Thoracic aorta (tissue), 2 donors: ENCODE data around the gene TYK2. TPM values are rescaled to one million over a fixed set of nuclear protein-coding genes. Genes with fewer than 3 reads are reported as not detected.

Source experiments
- ATAC-seq: fragments of 150-250 bp; one replicate; pipeline ENCODE4 v1.8.0; 2017; ENCODE audit warnings: low read depth; ENCODE audit not compliant: insufficient number of reproducible peaks, low FRiP score
- DNase-seq: peaks from one replicate; pipeline ENCODE4 v3.0.0-alpha.2; 2020; ENCODE audit warnings: low spot score
- H3K27ac ChIP-seq, 2 donors: fragments of 200-600 bp; sonication (generic); 1 replicate in 1 of 2; 2 replicates in 1 of 2; pipeline ENCODE4 v1.5.1; 2016; ENCODE audit warnings: mild to moderate bottlenecking in 2 of 2, moderate library complexity in 2 of 2
- H3K27me3 ChIP-seq: fragments of 200-600 bp; sonication (generic); replicated peaks from 2 replicates; pipeline ENCODE4 v1.6.0; 2016; ENCODE audit warnings: mild to moderate bottlenecking; ENCODE audit not compliant: insufficient read depth
- H3K36me3 ChIP-seq: fragments of 200-600 bp; sonication (generic); one replicate; pipeline ENCODE4 v1.5.1; 2016
- H3K4me1 ChIP-seq, 2 donors: fragments of 200-600 bp; sonication (generic); 1 replicate in 1 of 2; 2 replicates in 1 of 2; pipeline versions ENCODE4 v1.5.1 to v1.6.0; 2016; ENCODE audit warnings: low read depth in 2 of 2, mild to moderate bottlenecking in 1 of 2; ENCODE audit not compliant: control insufficient read depth in 1 of 2
- H3K4me3 ChIP-seq: fragments of 200-600 bp; sonication (generic); 2 replicates; pipeline ENCODE4 v1.5.1; 2016; ENCODE audit warnings: mild to moderate bottlenecking
- H3K9me3 ChIP-seq: fragments of 200-600 bp; sonication (generic); 2 replicates; pipeline ENCODE4 v1.5.1; 2016
- total RNA-seq, 2 donors: library from RNA; depleted of rRNA; stranded (reverse); fragments of >200 nt; gene quantifications; one replicate each; pipeline versions ENCODE4 v1.1.0 to v1.2.3, GENCODE V29; 2016
- TF ChIP-seq, protein P1 (sequence below): fragments of 200-600 bp; sonication (generic); IDR thresholded peaks from one replicate; pipeline ENCODE4 v1.5.1; 2019; ENCODE audit warnings: antibody characterized with exemption

TYK2 gene
- total RNA-seq, 2 donors from 2014 or later = 79.3 to 96.7 TPM

DNA sequence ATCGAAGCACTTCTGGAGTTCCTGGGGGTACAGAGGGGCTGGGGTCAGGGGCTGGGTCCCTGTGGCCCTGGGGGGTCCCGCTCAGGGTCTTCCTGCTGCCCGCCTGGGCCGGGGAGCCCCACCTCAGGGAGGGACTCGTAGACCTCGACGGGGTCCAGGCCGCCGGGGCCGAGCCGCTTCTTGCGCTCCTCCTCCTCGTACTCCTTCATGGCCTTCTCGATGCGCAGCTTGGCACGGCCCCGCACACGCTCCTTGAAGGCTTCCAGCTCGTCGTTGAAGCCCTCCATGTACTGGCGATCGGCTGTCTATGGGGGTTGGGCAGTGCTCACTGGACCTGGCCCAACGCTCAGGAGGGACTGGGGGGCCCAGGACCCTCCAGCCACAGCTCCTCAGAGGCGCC lies 12.8 kb upstream of the TYK2 start:
- TF ChIP-seq, protein P1, sequence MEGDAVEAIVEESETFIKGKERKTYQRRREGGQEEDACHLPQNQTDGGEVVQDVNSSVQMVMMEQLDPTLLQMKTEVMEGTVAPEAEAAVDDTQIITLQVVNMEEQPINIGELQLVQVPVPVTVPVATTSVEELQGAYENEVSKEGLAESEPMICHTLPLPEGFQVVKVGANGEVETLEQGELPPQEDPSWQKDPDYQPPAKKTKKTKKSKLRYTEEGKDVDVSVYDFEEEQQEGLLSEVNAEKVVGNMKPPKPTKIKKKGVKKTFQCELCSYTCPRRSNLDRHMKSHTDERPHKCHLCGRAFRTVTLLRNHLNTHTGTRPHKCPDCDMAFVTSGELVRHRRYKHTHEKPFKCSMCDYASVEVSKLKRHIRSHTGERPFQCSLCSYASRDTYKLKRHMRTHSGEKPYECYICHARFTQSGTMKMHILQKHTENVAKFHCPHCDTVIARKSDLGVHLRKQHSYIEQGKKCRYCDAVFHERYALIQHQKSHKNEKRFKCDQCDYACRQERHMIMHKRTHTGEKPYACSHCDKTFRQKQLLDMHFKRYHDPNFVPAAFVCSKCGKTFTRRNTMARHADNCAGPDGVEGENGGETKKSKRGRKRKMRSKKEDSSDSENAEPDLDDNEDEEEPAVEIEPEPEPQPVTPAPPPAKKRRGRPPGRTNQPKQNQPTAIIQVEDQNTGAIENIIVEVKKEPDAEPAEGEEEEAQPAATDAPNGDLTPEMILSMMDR = no peak
- no peak for ATAC-seq

DNA sequence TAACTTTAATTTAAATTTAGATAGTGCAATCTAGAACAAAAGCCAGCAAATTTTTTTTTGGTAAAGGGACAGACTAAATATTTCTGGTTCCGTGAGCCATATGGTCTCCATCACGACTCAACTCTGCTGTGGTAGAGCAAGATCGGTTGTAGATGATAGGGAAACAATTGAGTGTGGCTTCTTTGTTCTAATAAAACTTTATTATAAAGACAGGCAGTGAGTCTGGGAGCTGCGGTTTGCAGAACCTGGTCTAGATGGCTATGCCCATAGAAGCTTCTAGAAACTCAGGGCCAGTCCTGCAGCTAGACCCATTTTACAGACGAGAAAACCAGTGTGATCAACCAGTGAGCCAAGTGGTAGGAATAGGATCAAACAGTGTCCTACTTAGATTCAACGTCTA lies 11.7 kb upstream of the TYK2 start:
- Histone ChIP-seq H3K27me3 (no peaks in the 10 kb centered on the region), H3K9me3 (no peaks in the 10 kb centered on the region), H3K4me3 (no peak overlapping the region), H3K27ac (no peak overlapping the region), H3K36me3 (peaks cover 37% of the 10 kb centered on the region), H3K4me1 (no peaks in the 10 kb centered on the region)
- ATAC-seq (no peak), DNase-seq (no peak)
- TF ChIP-seq, protein P1 = no peak

More for the DNA sequence above, 12.8 kb upstream of the TYK2 start:
- H3K9me3 ChIP-seq = no peaks in the 10 kb centered on the region
- H3K36me3 ChIP-seq = peaks cover 37% of the 10 kb centered on the region
- DNase-seq = no peak
- no peak overlapping the region for H3K27ac ChIP-seq
- no peaks in the 10 kb centered on the region for H3K27me3 ChIP-seq
- no peak overlapping the region for H3K4me3 ChIP-seq
- H3K4me1 ChIP-seq = no peaks in the 10 kb centered on the region

DNA sequence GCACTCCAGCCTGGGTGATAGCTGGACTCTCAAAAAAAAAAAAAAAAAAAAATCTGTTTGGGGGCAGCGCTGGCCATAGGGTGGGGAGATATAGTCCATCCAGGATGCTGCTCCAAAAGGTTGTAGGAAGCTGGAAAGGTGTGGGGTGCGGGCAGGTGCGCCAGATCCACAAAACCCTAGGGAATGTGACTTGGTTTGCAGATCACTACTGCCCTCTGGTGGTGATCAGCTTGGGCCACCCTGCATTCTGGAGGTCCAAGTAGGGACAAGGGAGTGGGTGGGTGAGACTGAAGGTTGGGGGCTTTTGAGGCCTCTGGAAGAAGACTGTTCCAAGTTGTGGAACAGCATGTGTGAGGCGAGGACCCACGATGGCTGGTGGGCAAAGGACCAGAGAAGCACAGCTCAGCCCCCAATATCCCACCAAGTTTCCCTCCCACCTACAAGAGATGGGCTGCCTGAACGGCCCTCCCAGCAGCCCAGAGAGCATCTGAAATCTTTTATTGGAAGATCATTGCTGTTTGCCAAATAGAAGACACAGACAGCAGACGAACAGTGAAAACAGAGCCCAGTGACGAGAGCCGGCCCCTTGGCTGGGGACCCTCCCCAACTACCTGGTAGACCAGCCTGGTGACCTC lies 10.4 kb upstream of the TYK2 start:
- Histone ChIP-seq H3K4me1 (no peaks in the 10 kb centered on the region), H3K4me3 (no peak overlapping the region), H3K36me3 (peaks cover 37% of the 10 kb centered on the region), H3K27ac (no peak overlapping the region), H3K27me3 (no peaks in the 10 kb centered on the region), H3K9me3 (no peaks in the 10 kb centered on the region)
- DNase-seq (no peak), ATAC-seq (no peak)
- TF ChIP-seq, protein P1 = peak; percentile 83

DNA sequence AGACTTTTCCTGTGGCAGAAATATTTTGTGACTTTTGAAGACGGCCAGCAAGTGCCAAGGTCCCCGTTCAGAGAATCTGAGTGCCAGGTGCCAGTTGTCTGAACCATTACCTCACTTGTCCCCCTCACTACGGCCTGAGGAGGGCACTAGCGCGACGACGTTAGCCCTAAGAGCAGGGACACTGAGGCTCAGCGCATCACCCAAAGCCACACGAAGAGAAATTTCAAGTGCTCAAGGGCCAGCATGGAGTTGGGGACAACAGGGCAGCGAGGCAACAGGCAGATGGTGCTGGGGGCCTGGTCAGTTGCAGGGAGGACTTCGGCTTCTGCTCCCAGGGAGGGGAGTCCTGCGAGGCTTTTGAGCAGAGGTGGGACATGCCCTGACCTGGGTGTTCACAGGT lies 9.5 kb upstream of the TYK2 start:
- Histone ChIP-seq H3K27me3 (no peaks in the 10 kb centered on the region), H3K27ac (no peak overlapping the region), H3K4me3 (no peak overlapping the region), H3K4me1 (no peaks in the 10 kb centered on the region), H3K9me3 (no peaks in the 10 kb centered on the region), H3K36me3 (peaks cover 31% of the 10 kb centered on the region)
- ATAC-seq = no peak
- no peak for DNase-seq
- TF ChIP-seq, protein P1 = no peak

DNA sequence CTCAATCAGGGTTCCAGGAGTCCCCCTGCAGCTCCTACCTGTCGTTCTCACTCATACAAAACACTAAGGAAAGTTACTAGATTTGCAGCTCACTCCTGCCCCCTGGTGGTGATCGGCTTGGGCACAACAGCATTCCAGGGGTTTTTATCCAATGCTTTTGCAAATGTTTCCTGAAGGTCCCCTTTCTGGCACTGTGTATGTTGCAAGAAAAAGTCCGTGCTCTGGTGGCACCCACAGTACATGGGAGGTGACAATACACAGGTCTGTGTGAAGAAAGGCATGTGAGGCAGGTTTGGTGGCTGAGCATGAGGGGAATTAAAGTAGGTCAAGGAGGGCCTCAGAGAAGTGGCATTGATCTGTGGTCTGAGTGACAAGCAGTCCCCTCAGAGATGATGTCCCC lies 8.6 kb upstream of the TYK2 start:
- H3K27me3 ChIP-seq = no peaks in the 10 kb centered on the region
- H3K9me3 ChIP-seq = no peaks in the 10 kb centered on the region
- H3K4me3 ChIP-seq = no peak overlapping the region
- peak; percentile 76 for DNase-seq
- ATAC-seq = peak; percentile 66
- peaks cover 26% of the 10 kb centered on the region for H3K36me3 ChIP-seq
- H3K4me1 ChIP-seq = no peaks in the 10 kb centered on the region
- H3K27ac ChIP-seq = no peak overlapping the region
- TF ChIP-seq, protein P1 = peak; percentile 90
